HG02973 (cell line): ENCODE results near the gene CLEC14A.

Source experiments
- ATAC-seq: cut with Tn5 transposase; IDR thresholded peaks from one replicate; pipeline ENCODE4 v1.9.1; 2021; ENCODE audit warnings: moderate library complexity; ENCODE audit not compliant: unreplicated experiment

Gene CLEC14A, protein sequence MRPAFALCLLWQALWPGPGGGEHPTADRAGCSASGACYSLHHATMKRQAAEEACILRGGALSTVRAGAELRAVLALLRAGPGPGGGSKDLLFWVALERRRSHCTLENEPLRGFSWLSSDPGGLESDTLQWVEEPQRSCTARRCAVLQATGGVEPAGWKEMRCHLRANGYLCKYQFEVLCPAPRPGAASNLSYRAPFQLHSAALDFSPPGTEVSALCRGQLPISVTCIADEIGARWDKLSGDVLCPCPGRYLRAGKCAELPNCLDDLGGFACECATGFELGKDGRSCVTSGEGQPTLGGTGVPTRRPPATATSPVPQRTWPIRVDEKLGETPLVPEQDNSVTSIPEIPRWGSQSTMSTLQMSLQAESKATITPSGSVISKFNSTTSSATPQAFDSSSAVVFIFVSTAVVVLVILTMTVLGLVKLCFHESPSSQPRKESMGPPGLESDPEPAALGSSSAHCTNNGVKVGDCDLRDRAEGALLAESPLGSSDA

DNA sequence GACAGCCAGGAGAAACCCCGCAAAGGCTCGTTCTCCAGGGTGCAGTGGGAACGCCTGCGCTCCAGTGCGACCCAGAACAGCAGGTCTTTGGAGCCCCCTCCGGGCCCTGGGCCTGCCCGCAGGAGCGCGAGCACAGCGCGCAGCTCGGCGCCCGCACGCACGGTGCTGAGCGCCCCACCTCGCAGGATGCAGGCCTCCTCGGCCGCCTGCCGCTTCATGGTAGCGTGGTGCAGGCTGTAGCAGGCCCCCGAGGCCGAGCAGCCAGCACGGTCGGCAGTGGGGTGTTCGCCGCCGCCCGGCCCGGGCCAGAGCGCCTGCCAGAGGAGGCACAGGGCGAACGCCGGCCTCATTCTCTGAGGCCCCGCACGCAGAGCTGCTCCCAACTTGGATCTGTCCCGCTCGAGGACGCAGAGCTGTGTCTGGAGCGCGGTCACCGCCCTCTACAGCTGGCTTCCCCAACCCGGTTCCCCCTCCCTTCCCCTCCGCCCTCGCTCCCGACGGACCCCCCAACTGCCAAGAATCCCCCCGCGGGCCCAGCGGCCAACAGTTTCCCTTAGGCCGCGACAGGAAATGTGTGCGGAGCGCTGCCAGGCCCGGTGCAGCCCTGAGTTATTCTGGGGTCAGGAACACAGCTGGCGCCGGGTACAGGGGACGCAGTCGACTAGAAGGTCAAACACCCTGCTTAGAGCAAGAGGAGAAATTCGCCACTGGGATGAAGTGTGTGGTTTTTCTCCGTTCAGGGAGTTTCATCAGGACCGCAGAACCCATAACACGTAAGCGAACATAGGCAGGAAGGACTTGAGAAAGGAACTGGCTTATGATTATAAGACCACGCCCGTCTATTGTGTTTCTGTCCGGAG lies at the start of gene CLEC14A:
Gene CLEC14A, minus strand, starts transcription at position 421 of the 860 bp plus-strand sequence. Its CDS starts 71 bp downstream, at position 350.
- no peak for ATAC-seq

DNA sequence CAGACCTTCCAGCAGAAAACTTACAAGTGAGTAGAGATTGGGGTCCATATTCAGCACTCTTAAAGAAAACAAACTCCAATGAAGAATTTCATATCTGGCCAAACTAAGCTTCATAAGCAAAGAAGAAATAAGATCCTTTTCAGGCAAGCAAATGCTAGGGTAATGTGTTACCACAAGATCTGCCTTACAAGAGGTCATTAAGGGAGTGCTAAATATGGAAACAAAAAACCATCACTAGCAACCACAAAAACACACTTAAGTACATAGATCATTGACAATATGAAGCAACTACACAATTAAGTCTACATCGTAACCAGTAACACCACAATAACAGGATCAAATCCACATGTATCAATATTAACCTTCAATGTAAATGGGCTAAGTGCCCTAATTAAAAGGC lies 47.1 kb upstream of the CLEC14A start:
- no peak for ATAC-seq

DNA sequence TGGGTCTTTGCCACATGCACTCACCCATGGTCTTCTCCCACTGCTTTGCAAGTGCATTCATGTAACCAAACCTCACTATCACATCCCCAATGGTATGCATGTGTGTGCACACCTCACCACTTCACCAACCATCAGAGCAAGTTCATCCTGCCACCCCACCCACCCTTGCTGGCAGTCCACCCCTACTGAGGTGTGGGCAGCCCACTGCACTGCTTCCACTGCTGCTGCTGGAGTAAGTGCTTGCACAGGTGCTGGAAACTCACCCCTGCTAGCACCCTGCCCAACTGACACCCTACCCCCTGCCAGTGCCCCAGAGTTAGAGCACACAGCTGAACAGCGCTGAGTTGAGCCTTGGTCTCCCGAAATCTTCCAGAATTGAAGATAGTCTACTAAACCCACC lies 46.1 kb upstream of the CLEC14A start:
- ATAC-seq: no peak

DNA sequence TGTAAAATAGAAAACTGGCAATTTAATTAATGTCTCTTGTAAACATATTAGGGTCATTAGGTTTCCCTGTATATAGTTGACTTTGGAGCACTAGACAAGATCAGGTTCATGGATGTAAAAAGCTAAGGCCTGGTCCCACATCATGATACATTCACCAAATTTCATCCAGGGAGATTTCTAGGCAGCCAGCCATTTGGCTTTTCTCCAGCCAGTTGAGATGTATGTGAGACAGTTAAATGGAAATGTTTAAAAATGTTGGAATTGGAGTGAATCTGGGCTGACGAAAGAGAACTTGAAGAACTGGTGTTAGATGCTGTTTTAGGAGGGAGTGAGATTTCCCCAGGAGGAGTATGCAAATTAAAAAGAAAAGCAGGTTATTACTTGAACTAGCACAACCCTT lies 41.8 kb upstream of the CLEC14A start:
- no peak for ATAC-seq

DNA sequence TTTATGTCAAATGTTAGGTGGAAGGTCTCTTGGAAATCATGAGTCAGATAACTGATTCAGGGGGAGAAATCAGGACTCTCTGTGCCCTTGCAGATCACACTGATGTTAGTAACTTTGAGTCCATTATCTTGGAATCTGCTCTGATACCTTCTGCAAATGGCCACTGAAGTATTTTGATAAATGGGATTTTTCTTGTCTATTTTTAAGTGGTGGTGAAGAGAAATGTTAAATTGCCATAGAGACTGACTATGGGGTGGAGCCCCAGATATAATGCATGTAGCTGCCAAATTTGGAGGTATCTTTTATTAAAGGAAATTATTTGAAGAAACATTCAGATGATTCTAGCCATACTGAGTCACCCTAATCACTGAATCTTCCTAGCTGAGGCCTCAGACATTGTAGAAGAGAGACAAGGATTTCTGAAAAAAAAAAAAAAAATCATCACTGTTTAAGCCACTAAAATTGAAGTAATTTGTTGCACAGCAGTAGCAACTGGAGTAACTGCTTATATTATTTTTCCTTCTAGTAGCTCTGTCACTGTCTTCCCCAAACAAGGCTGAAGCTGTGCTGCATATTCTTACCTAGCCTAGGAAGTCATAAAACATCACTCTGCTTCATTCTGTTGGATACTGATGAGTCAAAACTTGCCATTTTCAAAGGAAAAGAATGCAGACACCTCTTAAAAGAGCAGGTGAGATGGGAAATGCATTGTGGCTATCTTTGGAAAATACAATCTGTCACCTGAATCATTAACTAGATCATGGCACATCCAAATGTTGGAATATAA lies 36.0 kb upstream of the CLEC14A start:
- no peak for ATAC-seq

DNA sequence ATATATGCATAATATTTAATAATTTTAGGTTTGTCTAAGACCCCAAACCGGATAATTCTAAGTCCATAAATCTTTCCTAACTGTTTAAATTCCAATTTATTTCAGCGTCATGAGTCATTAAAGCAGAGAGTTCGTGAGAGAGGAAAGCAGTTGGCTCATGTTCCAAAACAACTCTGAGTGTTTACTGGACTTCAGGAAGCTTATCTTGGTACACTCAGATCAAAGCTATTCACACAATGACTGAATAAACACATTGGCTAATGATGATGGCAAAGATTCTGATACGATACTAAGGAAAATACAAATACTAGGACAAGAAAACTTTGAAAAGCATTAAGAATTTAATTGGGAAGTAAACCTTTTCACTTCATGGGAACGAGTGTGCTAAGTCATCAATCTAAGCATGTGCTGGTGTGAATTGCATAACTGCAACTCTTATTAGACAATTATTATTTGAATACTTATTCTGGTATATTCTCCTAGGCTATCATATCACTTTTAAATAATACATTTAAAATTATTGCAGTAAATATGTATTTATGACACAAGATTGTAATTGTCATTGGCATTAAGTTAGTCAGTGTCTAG lies 34.8 kb upstream of the CLEC14A start:
- no peak for ATAC-seq

DNA sequence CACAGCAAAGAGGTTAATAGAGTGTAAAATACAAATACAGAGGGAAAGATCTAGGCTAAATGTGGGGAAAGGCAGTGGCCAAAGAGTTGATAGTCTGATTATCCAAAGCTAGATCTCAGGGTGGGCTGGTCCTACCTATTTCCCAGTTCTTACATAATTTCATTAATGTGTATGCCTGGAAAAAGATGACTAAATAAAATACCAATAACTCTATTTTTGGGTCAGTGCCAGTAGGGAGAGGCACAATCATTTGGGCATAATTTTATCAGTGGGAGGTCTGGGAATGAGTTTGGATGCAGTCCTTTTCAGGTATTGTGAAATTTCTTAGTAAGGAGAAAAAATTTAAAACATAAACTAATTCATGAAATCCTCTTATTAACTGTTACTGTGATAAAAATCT lies 30.6 kb upstream of the CLEC14A start:
- ATAC-seq: no peak

DNA sequence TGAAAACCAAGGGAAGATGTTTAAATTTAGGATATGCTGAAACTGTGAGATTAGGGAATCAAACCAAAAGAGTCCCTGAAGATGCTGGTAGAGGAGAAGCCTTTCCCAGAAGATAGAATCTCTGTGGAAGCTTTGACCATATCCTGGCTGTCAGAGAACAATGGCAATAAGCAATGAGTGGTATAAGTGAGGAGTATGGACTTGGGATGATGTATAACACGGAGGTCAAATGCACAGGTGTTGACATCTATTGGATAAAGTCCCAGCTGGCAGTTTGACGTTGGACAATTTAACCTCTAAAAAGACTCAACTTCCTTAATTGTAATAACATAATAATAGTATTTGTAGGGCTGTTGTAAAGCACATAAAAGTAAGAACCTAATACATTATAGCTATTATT lies 30.1 kb upstream of the CLEC14A start:
- no peak for ATAC-seq

DNA sequence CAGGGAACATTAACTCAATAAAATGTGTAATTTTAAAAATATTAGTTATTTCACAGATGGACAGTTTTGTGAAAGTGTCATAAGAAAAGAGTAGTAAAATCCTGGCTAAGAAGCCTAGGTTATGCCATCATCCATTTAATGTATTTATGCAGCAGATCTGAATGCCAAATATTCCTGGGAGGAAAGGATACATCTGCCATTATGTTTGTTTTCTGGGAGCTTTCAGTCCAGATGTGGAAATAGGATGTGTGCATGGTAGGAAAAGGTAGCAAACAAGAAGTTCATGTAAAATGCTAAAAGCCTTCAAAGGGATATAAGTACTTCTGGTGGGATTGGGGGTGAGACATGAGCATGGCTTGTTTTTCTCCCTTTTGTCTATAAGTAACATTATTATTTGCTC lies 27.0 kb upstream of the CLEC14A start:
- no peak for ATAC-seq

DNA sequence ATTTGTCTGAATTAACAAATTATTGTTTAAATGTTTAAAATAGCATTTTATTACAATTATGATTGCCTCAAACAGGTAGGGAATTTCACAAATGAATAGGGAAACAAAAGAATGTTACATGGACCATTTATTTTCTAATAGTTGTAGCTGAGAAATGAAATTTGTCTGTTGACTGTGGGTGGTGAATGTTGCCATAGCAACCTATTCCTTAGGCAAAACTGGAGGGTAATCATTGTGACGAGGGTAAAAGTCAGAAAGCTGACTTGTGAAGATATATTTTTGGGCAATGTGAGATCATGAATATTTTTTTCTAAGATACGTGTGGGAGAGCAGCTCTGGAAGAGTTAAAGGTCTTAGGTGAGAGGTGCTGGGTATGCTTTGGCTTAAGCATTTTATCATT lies 24.2 kb upstream of the CLEC14A start:
- no peak for ATAC-seq

DNA sequence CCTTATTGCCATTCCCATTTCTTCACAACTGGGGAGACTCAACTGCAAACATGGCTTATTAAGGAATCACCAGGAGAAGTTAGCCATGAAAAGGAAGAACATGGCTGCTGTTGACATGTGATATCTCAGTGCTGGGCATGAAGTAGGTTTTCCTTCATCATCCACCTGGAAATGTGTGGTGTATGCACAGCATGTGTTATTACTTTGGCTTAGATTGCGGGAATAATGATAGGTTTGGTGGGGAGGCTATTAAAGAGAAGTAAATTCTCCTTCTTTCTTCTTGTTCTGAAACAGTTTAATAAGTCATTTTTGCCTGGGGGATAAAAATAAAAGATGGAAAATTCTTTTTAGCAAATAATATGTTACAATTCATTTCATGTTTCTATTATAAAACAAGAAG lies 23.7 kb upstream of the CLEC14A start:
- ATAC-seq: no peak

DNA sequence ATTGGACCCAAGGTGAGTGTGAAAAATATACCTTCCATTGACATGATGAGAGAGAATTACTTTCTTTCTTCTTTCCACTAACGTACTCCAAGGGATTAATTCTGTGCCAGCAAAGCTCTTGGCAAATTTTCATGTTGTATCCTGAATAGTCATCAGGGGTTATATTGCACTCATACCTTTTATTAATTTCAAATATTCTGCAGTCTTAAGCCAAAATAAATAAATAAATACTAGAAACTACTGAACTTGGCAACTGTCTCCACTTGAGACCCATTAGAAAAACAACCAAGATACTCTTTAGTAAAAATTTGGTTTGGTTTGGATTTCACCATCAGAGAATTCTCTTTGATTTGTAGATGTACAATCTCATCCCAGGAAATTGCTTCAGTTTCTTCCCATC lies 22.1 kb upstream of the CLEC14A start:
- ATAC-seq: no peak

DNA sequence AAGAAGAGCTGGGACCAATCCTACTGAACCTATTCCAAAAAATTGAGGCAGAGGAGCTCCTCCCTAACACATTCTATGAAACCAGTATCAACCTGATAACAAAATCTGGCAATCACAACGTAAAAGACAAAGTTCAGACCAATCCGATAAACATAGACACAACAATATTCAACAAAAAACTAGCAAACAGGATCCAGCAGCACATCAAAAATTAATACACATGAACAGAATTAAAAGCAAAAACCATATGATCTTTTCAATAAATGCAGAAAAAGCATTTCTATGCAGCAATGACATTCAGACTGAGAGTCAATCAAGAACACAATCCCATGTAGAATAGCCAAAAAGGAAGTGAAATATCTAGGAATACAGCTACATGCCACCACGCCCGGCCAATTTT lies 7.0 kb upstream of the CLEC14A start:
- no peak for ATAC-seq

DNA sequence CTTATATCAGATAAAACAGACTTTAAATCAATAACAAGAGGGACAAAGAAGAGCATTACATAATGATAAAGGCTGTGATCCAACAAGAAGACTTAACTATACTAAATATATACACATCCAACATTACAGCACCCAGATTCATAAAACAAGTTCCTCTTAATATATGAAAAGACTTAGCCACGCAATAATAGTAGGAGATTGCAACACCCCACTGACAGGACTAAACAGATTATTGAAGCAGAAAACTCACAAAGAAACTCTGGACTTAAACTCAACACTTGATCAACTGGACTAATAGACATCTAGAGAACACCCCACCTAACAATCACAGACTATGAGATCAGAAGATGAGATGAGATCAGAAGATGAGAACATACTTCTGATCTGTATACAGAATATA lies 5.7 kb upstream of the CLEC14A start:
- no peak for ATAC-seq

DNA sequence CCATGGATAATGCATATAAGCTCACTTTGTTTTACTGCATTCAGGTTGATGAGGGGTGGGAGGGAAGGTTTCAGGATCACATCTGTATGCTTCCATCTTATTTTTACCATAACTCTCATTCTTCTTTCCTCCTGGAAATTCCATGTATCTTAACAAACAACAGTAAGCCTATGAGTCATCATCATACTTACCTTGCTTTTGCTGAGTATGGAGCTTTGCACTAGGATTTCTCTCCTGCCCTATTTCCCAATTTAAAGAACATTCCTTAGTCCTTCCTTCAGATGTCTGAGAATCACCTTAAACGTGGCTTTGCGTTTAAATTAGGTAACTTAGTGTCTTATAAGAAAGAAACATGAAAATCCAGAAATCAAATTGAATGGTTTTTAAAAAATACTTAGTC lies 1.6 kb upstream of the CLEC14A start:
- ATAC-seq: no peak

DNA sequence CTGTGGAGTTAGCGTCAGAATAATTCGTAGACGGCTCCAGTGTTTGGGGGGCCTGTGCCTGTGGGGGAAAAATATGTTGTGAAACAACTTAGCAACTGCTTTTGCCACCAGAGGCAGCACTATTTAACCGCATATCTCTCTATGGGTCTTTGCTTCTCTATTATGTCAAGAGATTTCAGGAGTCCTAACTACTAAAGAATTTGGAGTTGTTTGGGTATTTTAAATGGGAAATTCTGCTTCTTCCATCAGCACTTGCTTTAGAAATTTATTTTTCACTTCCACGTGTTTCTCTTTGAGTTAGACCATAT lies 594 bp upstream of the CLEC14A start:
- ATAC-seq: no peak

DNA sequence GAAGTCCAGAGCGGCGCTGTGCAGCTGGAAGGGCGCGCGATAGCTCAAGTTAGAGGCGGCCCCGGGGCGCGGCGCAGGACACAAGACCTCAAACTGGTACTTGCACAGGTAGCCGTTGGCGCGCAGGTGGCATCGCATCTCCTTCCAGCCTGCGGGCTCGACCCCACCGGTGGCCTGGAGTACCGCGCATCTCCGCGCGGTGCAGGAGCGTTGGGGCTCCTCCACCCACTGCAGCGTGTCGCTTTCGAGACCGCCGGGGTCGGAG lies 553 bp downstream of the CLEC14A start:
- ATAC-seq: no peak

DNA sequence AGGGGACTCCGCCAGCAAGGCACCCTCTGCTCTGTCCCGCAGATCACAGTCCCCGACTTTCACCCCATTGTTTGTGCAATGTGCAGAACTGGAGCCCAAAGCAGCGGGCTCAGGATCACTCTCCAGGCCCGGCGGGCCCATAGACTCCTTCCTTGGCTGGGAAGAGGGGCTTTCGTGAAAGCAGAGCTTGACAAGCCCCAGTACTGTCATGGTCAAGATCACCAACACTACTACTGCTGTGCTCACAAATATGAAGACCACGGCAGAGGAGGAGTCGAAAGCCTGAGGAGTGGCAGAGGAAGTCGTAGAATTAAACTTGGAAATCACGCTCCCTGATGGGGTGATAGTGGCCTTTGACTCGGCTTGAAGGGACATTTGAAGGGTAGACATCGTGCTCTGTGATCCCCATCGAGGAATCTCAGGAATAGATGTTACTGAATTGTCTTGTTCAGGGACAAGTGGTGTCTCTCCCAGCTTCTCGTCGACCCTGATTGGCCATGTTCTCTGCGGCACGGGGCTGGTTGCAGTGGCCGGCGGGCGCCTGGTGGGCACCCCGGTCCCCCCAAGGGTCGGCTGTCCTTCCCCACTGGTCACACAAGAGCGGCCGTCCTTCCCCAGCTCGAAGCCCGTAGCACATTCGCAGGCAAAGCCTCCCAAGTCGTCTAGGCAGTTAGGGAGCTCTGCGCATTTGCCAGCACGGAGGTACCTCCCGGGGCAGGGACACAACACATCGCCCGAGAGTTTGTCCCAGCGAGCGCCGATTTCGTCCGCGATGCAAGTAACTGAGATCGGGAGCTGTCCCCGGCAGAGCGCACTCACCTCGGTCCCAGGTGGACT lies 1.1 kb downstream of the CLEC14A start:
- no peak for ATAC-seq

DNA sequence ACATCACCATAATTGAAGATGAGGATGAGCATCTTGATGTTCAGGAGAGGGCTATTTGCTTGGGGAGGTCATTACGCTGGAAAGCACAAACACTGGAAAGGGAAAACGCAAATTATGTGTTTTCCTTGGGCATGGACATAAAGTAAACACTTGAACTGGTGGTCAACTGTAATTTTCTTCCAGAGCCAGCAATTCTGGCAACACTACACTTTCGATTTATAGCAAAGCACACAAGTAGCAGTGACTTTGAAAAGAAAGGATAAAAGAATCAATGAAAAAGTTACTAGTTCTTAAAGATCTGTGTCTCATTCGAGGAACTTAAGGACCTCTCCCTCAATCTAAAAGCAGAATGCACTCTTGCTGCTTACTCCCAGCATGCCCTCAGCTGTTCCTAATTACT lies 2.2 kb downstream of the CLEC14A start:
- ATAC-seq: no peak

DNA sequence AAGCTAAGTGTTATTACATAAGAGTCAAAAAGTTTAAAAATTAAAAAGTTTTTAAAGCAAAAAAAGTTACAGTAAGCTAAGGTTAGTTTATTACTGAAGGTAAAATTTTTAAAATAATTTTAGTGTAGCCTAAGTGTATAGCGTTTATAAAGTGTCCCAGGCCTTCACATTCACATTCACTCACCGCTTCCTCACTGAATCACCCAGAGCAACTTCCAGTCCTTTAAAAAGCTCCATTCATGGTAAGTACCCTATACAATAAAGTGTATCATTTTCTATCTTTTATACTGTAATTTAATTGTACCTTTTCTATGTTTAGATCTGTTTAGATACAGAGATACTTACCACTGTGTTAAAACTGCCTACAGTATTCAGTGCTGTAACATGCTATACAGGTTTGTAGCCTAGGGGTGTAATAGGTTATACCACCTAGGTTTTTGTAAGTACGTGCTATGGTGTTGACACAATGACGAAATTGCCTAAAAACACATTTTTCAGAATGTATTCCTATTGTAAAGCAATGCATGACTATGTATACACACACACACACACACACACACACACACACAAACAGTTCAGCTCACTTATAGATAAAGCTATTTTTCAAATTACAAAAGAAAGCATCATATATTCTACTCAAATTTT lies 3.7 kb downstream of the CLEC14A start:
- ATAC-seq: no peak
